ENCODE results near the gene ZNF473.
A peak's percentile ranks its signal among the peaks of the same experiment; 100 is the strongest.

The ZNF473 gene

DNA sequence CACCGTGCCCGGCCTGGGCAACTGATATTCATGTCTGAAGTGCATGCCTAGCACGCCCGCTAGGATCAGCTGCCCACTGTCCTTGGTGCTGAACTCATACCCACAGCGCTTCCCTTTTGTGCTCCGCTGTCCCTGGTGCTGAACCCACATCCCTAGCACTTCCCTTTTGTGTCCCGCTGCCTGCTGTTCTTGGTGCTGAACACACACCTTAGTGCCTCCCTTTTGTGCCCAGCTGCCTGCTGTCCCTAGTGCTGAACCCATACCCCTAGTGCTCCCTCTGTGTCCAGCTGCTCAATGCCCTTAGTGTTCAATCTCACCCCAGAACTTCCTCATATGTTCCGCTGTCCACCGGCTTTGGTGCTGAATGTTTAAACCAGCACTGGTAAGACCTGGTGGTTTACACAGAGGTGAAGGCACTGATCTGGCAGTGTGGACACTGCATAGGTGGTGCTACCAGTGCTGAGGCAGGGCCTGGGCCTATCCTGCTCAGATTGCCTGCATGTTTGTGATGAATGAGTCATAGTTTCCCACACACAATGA is 38.6 kb upstream of the ZNF473 start:
- TF ChIP-seq, protein P1, sequence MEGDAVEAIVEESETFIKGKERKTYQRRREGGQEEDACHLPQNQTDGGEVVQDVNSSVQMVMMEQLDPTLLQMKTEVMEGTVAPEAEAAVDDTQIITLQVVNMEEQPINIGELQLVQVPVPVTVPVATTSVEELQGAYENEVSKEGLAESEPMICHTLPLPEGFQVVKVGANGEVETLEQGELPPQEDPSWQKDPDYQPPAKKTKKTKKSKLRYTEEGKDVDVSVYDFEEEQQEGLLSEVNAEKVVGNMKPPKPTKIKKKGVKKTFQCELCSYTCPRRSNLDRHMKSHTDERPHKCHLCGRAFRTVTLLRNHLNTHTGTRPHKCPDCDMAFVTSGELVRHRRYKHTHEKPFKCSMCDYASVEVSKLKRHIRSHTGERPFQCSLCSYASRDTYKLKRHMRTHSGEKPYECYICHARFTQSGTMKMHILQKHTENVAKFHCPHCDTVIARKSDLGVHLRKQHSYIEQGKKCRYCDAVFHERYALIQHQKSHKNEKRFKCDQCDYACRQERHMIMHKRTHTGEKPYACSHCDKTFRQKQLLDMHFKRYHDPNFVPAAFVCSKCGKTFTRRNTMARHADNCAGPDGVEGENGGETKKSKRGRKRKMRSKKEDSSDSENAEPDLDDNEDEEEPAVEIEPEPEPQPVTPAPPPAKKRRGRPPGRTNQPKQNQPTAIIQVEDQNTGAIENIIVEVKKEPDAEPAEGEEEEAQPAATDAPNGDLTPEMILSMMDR (IDR thresholded peaks at IDR 0.05; ENCODE audit: insufficient read depth, low read length, poor library complexity, severe bottlenecking): no peak
- no peak overlapping the region for H3K4me3 ChIP-seq (replicated peaks; ENCODE audit: low read depth, low read length)
- no peaks in the 10 kb centered on the region for H3K27me3 ChIP-seq (replicated peaks; ENCODE audit: control insufficient read depth, insufficient read depth, low read length)
- DNase-seq (ENCODE audit: extremely low read depth, insufficient read length): peak; percentile 65
- peaks cover 21% of the 10 kb centered on the region for H3K36me3 ChIP-seq (ENCODE audit: control insufficient read depth, insufficient read depth, low read length)

GRCh38 chr19:49988007-49988406 is 37.8 kb upstream of the ZNF473 start:
- Histone ChIP-seq H3K4me3 (replicated peaks; ENCODE audit: low read depth, low read length) (no peak overlapping the region), H3K36me3 (ENCODE audit: control insufficient read depth, insufficient read depth, low read length) (peaks cover 21% of the 10 kb centered on the region), H3K27me3 (replicated peaks; ENCODE audit: control insufficient read depth, insufficient read depth, low read length) (no peaks in the 10 kb centered on the region)
- no peak for DNase-seq (ENCODE audit: extremely low read depth, insufficient read length)
- TF ChIP-seq, protein P1 (IDR thresholded peaks at IDR 0.05; ENCODE audit: insufficient read depth, low read length, poor library complexity, severe bottlenecking): no peak

DNA sequence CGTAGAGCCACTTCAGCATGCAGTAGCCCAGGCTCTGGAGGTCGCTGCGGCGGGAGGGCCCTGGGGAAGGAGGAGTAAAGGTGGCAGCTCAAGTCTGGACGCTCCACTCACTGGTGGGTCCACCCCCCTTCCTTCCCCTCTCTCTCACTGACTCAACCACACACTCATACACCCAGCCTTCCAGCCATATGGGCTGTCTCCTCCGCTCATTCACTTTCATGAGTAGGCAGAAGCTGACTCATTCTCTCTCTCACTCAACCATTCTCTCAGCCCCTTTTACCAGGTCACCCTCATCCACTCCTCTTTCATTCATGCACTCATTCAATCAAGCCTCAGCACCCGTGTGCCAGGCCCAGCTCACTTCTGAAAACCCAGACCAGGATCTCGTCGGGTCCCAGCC is 37.4 kb upstream of the ZNF473 start:
- Histone ChIP-seq H3K36me3 (ENCODE audit: control insufficient read depth, insufficient read depth, low read length) (peaks cover 21% of the 10 kb centered on the region), H3K27me3 (replicated peaks; ENCODE audit: control insufficient read depth, insufficient read depth, low read length) (no peaks in the 10 kb centered on the region), H3K4me3 (replicated peaks; ENCODE audit: low read depth, low read length) (no peak overlapping the region)
- TF ChIP-seq, protein P1 (IDR thresholded peaks at IDR 0.05; ENCODE audit: insufficient read depth, low read length, poor library complexity, severe bottlenecking): no peak
- no peak for DNase-seq (ENCODE audit: extremely low read depth, insufficient read length)

DNA sequence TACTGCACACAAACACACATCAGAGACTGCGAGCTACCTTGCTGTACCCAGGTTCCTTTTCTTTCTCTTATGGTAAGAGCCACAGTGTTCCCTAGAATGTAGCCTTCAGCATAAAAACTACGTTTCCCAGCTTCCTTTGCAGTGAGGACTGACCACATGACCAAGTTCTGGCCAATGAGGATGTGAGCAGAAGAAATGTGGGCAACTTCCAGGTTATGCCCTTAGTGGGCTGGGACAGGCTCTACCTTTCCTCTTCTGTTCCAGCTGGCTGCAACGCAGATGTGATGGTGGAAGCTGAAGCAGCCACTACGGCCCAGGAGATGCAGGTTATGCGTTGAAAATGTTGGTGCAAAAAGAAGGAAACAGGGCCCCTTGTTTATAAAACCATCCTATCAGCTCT is 28.1 kb upstream of the ZNF473 start:
- no peaks in the 10 kb centered on the region for H3K27me3 ChIP-seq (replicated peaks; ENCODE audit: control insufficient read depth, insufficient read depth, low read length)
- TF ChIP-seq, protein P1 (IDR thresholded peaks at IDR 0.05; ENCODE audit: insufficient read depth, low read length, poor library complexity, severe bottlenecking): no peak
- no peak overlapping the region for H3K4me3 ChIP-seq (replicated peaks; ENCODE audit: low read depth, low read length)
- H3K36me3 ChIP-seq (ENCODE audit: control insufficient read depth, insufficient read depth, low read length): peaks cover 31% of the 10 kb centered on the region
- no peak for DNase-seq (ENCODE audit: extremely low read depth, insufficient read length)

DNA sequence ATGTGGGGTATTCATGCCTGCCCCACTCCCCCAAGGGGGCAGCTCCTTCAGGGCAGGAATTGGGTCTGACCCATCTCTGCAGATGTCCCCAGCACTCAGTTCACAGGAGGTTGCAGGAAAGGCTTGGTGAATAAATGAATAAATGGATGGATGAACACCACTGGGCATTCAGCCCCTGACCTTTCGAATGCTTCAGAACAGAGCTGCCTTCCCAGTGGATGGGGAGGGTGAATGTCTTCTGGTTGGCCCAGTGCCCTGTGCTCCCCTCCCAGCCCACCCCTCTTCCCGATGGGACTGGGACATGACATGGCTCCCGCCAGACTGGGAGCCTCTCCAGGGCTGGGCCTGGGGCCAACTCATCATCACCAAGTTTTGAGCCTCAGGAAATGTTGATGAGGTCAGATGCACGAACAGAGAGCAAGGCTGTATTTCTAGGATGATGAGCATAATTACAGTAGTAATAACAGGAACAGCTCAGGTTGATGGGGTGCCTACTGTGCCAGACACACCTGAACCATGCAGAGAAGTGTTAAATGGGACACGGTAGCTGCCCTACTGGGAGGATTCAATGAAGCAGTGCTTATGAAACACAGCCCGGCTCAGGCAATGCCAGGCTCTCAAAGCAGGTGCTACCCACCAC is 26.3 kb upstream of the ZNF473 start:
- no peak for DNase-seq (ENCODE audit: extremely low read depth, insufficient read length)
- TF ChIP-seq, protein P1 (IDR thresholded peaks at IDR 0.05; ENCODE audit: insufficient read depth, low read length, poor library complexity, severe bottlenecking): no peak
- H3K4me3 ChIP-seq (replicated peaks; ENCODE audit: low read depth, low read length): no peak overlapping the region
- H3K27me3 ChIP-seq (replicated peaks; ENCODE audit: control insufficient read depth, insufficient read depth, low read length): no peaks in the 10 kb centered on the region
- peaks cover 35% of the 10 kb centered on the region for H3K36me3 ChIP-seq (ENCODE audit: control insufficient read depth, insufficient read depth, low read length)

Data from GM06990 (cell line).